GM19395 (cell line): ENCODE measurements around the gene NT5DC4.

Source experiments
- ATAC-seq: cut with Tn5 transposase; IDR thresholded peaks from one replicate; pipeline ENCODE4 v1.9.1; 2021; ENCODE audit warnings: mild to moderate bottlenecking, moderate library complexity; ENCODE audit not compliant: unreplicated experiment

The NT5DC4 gene

DNA sequence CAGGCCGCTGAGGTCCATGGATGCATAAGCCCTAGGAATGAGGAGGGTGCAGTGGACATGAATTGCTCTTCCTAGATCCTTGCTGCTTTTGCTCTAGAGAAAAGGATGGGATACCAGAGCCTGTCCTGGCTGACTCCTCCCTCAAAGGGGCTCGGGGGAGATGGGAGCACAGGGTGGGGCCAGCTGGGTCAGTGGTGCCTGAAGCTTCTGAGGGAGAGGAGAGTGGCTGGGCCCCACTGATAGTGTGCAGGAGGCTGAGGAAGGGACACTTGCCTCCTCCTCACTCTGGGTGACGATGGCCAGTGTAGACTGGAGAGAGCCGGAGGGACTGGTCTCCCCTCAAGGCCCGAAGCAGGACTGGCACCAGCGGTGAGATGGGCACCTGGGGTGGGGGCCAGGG is at the start of gene NT5DC4:
NT5DC4 (plus strand) TSS at position 236 of the 400 bp plus-strand sequence; CDS start at position 296, 60 bp downstream.
- ATAC-seq = no peak

DNA sequence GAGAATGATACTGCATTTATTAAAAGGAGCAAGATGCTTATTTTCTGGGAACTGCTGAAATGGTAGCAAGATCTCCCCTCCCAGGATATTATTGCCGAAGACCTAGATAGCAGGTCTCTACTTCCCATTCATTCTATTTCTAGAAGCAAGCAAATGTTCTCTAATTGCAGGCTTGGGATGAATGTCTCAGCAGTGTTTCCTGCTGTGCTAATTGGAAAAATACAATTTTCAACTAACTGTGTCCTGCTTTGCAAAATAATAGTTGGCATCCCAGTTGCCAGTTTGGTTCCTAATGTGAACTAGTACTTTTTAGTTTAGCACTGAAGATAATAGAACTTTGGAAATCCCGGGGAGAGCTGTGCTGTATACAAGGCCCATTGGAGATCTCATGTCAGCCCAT is 49.0 kb upstream of the NT5DC4 start:
- ATAC-seq = no peak

DNA sequence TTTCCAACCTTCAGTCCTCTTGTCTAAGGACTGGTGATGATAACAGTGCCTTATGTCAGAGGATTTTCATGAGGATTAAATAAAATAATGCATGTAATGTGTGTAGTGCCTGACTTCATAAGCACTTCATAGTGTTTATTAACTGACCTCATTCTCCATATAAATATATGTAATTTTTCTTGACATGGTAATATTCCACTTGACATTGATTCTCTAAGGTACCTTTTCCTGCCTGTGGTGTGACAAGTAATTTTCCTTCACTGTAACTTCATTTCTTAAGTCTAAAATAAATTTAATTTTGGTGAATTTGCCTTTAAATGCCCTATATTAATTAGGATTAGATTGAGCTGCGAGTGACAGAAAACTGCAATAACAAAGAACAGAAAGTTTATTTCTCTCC is 47.8 kb upstream of the NT5DC4 start:
- ATAC-seq = no peak

DNA sequence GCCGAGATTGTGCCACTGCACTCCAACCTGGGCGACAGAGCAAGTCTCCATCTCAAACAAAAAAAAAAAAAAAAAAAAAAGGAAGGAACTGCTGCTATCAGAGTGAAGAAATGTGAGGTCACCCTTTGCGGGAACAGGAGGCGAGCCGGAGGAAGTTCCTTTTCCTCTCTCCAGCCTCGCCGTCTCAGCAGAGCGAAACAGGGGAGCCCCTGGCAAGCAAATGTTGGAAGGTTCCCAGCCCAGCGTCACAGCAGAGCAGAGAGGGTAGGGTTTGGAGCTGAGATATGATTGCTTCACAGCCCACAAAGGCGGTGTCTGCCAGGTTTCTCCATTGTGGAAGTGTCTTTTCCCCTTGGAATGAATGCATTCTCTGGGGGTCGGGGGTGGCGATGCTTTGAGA is 46.6 kb upstream of the NT5DC4 start:
- ATAC-seq = no peak

DNA sequence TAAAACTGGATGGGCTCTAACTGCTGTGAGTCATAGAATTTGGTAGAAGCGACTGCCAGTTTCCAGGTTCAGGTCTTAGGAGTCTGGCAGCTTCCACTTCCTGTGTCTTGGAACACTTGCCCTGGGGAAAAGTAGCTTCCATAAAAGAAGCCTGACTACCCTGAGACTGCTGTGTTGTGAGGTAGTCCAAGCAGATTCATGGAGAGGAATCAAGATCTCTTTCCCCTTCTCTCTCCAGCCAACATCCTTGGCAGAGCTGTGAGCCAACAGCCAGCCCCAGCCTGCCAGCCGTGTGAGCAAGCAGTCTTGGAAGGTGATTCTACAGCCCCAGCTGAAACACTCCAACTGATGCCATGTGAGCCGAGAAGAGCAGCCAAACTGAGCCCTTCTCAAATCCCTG is 41.3 kb upstream of the NT5DC4 start:
- no peak for ATAC-seq

DNA sequence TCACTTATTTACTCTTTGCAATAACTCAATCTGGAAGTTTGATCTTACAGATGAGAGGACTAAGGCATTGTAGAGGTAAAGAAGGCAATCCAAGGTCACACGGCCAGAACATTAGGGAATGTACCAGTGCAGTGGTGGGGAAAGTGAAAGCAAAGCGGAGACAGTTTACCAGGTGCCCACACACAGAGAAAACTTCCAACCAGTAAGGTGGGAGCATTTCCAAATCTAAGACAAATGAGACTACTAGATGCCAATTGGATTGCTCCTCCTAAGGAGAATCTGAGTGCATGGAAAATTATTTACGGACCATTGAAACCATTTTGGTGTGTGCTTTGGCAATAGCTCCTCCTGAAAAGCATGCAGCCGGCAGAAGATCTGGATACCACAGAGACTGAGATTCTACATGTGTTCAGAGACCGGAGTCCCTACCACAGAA is 40.1 kb upstream of the NT5DC4 start:
- no peak for ATAC-seq

DNA sequence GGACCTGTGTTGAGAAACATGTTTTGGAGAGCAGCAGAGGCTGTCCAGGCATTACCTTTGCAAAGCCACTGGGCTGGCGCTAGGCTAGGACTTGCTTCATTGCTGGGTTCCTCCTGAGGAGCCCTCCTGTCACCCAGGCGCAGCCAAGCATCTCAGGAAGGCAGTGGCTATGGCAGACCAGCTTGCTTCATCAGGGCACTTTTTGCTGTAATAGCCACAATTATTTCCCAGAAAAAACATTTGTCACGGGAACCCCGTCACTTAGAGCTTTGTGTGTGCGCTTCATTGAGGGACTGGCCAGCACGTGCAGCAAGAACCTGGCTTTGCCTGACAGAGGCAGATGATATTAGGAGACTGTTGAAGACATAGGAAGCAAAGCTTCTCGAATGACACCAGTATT is 38.7 kb upstream of the NT5DC4 start:
- no peak for ATAC-seq

DNA sequence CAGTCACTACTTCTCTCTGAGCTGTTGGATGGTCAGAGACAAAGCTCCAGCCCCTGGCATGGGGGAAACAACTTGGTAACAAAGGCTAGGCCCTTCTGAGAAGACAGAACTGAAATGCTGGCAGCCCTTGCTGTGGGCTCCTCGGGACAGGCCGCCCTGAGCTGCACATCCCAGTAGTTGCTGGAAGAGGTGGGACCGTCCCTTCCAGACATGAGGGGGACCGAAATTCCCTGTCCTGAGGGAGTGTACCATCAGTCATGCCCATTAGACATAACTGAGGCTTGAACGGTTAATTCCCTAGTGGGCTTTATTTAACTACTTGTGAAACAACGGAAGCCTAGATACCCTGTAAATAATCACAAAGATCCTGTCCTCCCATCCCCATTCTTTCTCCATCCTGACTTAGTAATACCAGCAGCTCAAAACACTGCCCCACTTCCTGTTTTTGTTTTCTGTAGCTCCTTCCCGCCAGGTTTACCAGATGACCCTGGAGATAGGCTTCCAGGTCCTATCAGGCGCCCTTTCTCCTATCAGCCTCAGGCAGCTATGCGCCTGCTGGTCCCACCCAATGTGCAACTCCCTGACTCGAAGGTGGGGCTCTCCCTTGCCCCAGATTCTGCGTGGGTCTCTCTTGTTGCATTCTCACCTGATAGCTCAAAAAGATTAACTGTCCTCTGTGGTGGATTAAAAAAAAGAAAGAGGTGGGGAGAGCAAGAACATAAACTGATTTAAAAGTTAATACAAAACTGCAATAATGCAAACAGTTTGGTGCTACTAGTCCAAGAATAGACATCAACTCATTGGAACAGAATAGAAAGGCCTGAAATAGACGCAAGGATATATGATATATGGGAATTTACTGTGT is 37.0 kb upstream of the NT5DC4 start:
- no peak for ATAC-seq

DNA sequence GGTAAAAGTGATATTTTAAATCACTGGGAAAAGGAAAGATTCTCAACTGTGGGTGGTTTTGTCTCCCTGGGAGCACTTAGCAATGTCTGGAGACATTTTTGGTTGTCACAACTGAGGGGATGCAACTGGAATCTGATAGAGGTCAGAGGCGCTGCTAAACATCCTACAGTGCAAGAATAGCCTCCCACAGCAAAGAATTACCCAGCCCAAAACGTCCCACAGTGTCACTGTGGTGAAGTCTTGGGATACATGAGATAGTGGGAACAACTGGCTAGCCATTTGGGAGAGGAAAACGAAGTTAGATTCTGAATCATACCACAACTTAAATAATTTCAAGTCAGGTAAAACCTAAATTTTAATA is 36.4 kb upstream of the NT5DC4 start:
- ATAC-seq = no peak

DNA sequence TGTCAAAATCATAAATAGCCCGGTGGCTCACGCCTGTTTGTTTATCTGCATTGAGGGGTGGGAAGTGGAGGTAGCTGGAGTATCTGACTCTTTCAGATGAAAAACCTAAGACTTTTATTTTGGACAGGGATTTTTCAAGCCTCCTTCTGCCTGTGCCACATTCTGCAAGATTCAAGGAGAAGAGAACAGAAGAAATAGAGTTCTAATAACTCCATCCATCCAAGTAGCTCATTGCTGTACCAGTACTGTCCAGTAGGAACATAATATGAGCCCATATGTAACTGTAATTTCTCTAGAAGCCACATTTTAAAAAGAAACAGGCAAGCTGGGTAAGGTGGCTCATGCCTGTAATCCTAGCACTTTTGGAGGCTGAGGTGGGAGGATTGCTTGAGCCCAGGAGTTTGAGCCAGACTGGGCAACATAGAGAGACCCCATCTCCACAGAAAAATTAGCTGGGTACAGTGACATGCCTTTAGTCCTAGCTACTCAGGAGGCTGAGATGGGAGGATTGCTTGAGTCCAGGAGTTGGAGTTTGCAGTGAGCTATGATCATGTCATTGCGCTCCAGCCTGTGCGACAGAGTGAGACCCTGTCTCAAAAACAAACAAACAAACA is 35.4 kb upstream of the NT5DC4 start:
- ATAC-seq = no peak

DNA sequence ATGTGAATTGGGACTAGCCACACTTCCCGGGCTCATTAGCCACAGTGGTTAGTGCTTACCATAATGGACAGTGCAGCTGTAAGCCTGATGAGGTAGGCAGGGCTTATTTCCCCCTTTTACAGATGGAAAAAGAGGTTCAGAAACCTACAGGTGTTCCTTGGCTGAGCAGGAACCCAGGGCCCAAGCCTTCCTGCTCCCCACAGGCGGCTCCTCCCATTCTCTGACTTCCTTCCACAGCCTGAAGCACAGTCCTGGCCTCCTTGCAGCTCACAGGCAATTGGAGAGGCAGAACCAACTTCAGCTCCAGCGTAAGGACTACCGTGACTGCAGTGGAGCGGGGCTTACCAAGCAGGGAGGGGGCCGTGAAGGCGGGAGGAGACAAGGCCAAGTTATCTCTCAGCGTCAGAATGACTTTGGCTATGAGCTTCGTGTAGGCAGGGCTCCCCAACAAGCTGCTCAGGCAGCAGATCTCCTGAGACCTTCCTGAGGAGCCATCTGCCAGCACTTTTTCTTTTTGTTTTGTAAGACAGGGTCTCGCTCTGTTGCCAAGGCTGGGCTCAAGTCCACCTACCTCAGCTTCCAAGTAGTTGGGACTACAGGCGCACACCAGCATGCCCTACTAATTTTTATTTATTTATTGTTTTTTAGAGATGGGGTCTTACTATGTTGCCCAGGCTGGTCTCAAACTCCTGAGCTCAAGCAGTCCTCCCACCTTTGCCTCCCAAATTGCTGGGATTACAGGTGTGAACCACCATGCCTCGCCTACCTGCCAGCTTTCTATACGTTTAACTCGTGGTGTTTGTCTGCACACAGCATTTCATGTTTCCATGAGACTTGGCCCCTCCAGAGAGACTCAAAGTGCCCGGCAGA is 34.2 kb upstream of the NT5DC4 start:
- ATAC-seq = peak; percentile 58

DNA sequence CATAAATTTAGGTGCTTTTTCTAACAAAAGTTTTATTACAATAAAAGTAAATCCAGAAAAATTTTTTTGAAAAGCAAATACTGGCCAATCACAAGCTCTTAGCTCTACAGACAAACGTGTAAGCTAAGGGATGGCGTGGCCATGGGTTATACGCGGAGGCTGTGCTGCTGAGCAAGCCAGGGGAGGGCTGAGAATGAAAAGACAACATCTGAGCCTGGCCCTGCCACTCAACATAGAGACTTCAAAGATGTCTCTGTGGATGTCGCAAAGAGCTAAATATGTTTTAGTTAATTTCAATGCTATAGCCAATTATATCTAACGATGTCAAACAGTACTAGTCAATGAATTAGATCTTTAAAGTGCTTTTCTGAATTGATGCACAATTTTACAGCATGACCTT is 33.3 kb upstream of the NT5DC4 start:
- no peak for ATAC-seq

DNA sequence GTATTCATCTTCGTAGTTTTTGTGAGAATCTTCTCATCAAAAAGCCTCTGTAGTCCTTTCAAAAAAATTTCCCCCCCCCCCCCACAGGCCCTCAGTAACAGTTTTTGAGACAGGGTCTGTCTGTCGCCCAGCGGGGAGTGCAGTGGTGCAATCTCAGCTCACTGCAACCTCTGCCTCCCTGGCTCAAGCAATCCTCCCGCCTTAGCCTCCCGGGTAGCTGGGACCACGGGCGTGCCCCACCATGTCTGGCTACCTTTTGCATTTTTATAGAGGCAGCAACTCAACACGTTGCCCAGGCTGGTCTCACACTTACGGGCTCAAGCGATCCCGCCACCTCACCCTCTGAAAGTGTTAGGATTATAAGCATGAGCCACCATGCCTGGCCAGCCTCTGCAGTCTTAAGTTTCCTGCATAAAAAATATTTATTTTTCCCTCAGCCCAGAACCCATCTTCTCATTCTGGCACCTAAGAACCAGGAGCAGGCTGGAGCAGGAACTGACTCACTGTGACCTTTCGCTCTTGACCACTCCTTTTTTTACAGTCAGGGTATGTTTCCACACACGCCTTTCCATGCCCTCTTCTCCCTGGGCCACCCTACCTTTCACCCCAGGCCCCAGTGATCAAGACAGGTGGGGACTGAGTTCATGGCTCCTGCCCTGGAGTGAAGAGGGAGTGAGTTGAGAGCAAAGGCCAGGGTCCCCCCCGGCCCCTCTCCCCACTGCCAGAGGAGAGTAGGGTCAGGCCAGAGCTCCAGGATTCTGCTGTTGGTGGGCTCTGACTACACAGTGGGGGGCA is 32.5 kb upstream of the NT5DC4 start:
- no peak for ATAC-seq

DNA sequence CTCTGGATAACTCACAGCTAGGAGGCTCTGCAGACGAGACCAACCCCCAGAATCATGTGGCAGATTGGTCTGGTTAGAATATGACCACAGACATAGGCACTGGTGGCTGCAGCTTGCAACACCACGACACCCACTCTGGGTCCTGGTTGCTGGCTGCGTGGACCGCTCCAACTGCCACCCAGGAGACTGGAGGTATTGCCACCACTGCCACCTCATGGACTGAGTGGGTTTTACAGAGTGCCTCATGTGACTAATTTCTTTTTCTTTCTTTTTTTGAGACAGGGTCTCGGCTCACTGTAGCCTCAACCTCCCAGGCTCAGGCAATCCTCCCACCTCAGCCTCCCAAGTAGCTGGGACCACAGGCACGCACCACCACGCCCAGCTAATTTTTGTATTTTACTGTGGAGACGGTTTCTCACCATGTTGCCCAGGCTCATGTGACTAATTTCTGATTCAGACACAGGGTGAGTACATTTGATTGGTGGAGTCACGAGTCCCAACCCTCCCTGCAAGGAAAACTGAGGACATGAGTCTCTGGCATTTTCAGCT is 29.9 kb upstream of the NT5DC4 start:
- ATAC-seq = peak; percentile 49

DNA sequence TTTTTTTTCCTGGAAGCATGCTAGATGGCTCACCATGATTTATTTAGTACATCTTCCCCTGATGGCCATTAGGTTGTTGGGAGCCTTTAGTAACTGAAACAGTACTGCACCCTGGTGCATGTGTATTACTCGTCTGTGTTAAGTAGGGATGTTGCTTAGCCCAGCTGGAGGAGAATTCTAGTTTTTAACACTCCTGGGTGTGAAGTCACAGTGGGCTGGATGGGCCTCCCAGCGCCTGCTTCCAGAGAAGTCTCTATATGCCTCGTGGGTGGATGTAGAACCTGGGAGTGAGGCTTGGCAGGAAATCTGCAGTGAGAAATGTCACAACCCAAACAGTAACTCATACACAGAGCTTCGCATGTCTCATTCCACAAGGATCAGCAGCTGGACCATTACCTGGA is 28.9 kb upstream of the NT5DC4 start:
- ATAC-seq = no peak

DNA sequence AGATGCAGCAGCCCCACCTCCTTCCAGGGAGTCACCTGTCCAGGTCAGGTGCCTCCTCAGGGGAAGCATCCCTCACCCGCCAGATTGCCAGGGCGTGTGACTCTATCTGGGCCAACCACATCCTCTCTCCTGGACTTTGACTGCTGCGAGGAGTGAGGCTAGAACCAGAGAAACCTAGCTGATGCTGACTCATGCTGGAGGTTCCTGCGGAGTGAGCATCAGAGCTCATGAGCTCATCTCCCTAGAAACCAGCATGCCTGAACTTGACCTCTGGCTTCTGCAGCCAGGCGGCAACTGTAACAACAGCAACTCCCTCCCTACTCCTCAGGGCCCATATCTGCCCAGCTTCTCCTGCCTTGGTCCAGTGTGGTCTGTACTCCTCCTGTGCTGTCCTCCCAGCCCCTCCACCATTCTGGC is 28.3 kb upstream of the NT5DC4 start:
- ATAC-seq = peak; percentile 93

DNA sequence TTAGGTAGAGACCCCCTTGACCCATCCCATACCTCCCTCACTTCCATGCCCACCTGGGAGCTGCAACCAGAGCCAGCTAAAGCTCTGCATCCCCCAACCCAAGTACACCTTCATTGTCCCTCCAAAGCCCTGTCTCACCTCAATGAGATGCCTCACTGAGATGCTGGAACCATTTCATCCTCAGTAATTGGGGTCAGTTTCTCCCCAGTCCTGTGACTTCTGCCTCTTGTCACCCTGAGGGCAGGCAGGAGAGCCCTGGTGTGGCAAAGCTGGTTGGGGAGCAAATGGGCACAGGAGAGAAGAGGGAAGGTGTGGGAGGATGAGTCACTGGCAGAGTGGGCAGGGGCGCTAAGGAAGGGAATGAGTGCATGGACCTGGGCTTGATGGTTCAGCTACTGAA is 27.9 kb upstream of the NT5DC4 start:
- no peak for ATAC-seq

DNA sequence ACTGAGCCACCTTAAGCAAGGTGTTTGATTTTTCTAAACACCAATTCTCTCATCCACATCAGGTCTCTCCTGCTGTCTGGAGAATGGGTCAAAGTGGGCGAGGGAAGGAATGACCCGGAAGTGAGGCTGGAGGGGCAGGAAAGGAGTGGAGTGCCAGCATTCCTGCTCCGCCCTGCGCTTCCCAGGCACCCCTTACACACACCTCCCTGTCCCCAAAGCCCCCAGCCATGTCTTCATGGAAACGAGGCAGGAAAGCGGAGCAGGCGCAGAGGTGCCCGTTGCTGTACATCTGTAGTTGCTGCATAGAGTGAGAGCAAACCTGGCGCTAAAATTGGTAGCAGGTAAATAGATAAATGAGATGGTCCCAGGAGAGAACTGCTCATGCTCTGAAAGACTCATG is 27.2 kb upstream of the NT5DC4 start:
- ATAC-seq = no peak

DNA sequence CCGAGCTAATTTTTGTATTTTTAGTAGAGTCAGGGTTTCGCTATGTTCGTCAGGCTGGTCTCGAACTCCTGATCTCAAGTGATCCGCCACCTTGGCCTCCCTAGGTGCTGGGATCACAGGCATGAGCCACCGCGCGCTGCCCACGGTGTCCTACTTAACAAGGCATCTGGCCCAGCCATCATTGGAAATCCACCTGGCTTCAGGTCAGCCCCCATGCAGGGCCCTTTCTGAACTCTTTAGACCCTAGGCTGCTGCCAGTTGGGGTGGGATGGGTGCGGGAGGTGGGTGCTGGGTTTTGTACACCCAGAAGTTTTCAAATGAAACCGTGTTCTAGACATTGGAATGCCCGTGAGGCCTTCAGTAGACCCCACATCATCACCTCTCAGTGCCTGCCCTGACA is 26.6 kb upstream of the NT5DC4 start:
- ATAC-seq = no peak

DNA sequence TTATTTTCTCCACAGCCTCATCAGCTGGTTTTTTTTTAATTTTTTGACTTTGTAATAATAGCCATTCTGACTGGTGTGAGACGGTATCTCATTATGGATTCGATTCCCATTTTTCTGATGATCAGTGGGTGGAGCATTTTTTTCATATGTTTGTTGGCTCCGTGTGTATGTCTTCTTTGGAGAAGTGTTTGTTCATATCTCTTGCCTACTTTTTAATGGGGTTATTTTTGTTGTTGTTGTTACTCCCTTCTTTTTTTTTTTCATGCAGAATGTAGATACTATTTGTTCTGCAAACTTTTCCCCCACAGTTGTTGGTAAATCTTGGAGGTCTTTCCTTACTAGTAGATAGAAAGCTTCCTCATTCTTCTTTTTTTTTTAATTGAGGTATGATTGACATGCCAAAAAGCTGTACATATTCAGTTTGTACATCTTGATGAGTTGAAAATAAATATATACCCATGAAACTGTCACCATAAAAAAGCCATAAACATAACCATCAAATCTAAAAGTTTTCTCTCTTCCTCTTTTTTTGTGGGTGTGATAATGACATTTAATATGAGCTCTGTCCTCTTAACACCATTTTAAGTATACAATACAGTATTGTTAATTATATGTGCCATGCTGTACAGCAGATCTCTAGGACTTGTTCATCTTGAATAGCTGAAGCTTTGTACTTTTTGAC is 21.8 kb upstream of the NT5DC4 start:
- ATAC-seq = no peak
